Measurements from ENCODE around the gene ARMC6. TPM values are rescaled to one million over a fixed set of nuclear protein-coding genes. Genes with fewer than 3 reads are reported as not detected.

Gene ARMC6
- total RNA-seq, 1 experiment from 2014 or later = 102 TPM

GRCh38 chr19:19068659-19069654 is 35.6 kb downstream of the ARMC6 start:
- H4K20me1 ChIP-seq (ENCODE audit: low read length) = no peaks in the 10 kb centered on the region
- ChIA-PET POLR2A (ENCODE audit: unreplicated experiment) (interaction anchor here (0.6 kb wide), 1 partner anchor 18 kb away, joined by 5 read pairs; no protein-coding TSS in a partner anchor), CTCF (no interaction called here)
- H3F3A ChIP-seq (ENCODE audit: low read length, unreplicated experiment) = no peaks in the 10 kb centered on the region
- H3K27ac ChIP-seq (ENCODE audit: low read length) = no peak overlapping the region
- H2AFZ ChIP-seq (ENCODE audit: low read length) = no peak overlapping the region
- no peak overlapping the region for H3K4me2 ChIP-seq (ENCODE audit: low read length)
- no TSS peak for BruUV-seq (replicated peaks)
- DNase-seq (no peak), ATAC-seq (no peak)
- no peak overlapping the region for H3K9ac ChIP-seq (ENCODE audit: low read length)
- no peak overlapping the region for H3K4me3 ChIP-seq (ENCODE audit: low read length)
- intact Hi-C loops (cut with micrococcal nuclease) = no loop called here
- no peaks in the 10 kb centered on the region for H3K27me3 ChIP-seq (ENCODE audit: low read length)
- H3K36me3 ChIP-seq (ENCODE audit: low read depth, low read length) = no peaks in the 10 kb centered on the region
- TF ChIP-seq CTCF (conservative IDR thresholded peaks at IDR 0.05; ENCODE audit: low read depth, low read length) (no peak), EZH2phosphoT487 (IDR thresholded peaks at IDR 0.05; ENCODE audit: borderline replicate concordance, low read length) (no peak), EZH2 (IDR thresholded peaks at IDR 0.05; ENCODE audit: low read length, unreplicated experiment) (no peak)
- H3K9me3 ChIP-seq (ENCODE audit: low read length) = no peaks in the 10 kb centered on the region
- 0 out of 2 replicates have a peak, but pooled peaks cover 6% of the 10 kb centered on the region for H3K4me1 ChIP-seq (ENCODE audit: insufficient read depth, low read length)
- no peaks in the 10 kb centered on the region for H3K79me2 ChIP-seq (ENCODE audit: low read length)
- H3K9me2 ChIP-seq (replicated peaks; ENCODE audit: low read length) = no peaks in the 10 kb centered on the region

GRCh38 chr19:19071897-19072296 is 38.5 kb downstream of the ARMC6 start:
- H3K9ac ChIP-seq (ENCODE audit: low read length) = no peak overlapping the region
- no peak overlapping the region for H2AFZ ChIP-seq (ENCODE audit: low read length)
- H3K4me2 ChIP-seq (ENCODE audit: low read length) = no peak overlapping the region
- no peaks in the 10 kb centered on the region for H3K27me3 ChIP-seq (ENCODE audit: low read length)
- no peak overlapping the region for H3K4me3 ChIP-seq (ENCODE audit: low read length)
- no peaks in the 10 kb centered on the region for H3K9me3 ChIP-seq (ENCODE audit: low read length)
- intact Hi-C loops (cut with micrococcal nuclease) = no loop called here
- BruUV-seq (replicated peaks) = no TSS peak
- H3K36me3 ChIP-seq (ENCODE audit: low read depth, low read length) = no peaks in the 10 kb centered on the region
- ChIA-PET CTCF (no interaction called here), POLR2A (ENCODE audit: unreplicated experiment) (no interaction called here)
- no peaks in the 10 kb centered on the region for H4K20me1 ChIP-seq (ENCODE audit: low read length)
- no peaks in the 10 kb centered on the region for H3K9me2 ChIP-seq (replicated peaks; ENCODE audit: low read length)
- no peaks in the 10 kb centered on the region for H3K79me2 ChIP-seq (ENCODE audit: low read length)
- ATAC-seq (no peak), DNase-seq (no peak)
- H3K27ac ChIP-seq (ENCODE audit: low read length) = no peak overlapping the region
- no peaks in the 10 kb centered on the region for H3K4me1 ChIP-seq (ENCODE audit: insufficient read depth, low read length)
- no peaks in the 10 kb centered on the region for H3F3A ChIP-seq (ENCODE audit: low read length, unreplicated experiment)
- TF ChIP-seq CTCF (conservative IDR thresholded peaks at IDR 0.05; ENCODE audit: low read depth, low read length) = no peak
- TF ChIP-seq EZH2phosphoT487 (IDR thresholded peaks at IDR 0.05; ENCODE audit: borderline replicate concordance, low read length) = no peak
- no peak for TF ChIP-seq EZH2 (IDR thresholded peaks at IDR 0.05; ENCODE audit: low read length, unreplicated experiment)

Measured in PC-3 (cell line).